ENCODE measurements around the gene DLG5.

GRCh38 chr10:77771851-77772250 lies 154.7 kb downstream of the DLG5 start:
- TF ChIP-seq CTCF (IDR thresholded peaks at IDR 0.05; ENCODE audit: insufficient read depth, low read length, poor library complexity, severe bottlenecking) (no peak), EZH2phosphoT487 (conservative IDR thresholded peaks at IDR 0.05; ENCODE audit: low read length) (no peak)

Data from SU-DHL-6 (cell line).